NB4 (cell line): Measurements from ENCODE around the gene SNX19.

Source experiments
- POLR2A ChIP-seq: IDR thresholded peaks from 2 replicates; pipeline ENCODE4 v1.6.1; 2011; ENCODE audit warnings: mild to moderate bottlenecking; ENCODE audit not compliant: insufficient read length; ENCODE audit errors: extremely low read depth
- TF ChIP-seq, protein P1 (sequence below): IDR thresholded peaks from one replicate; pipeline ENCODE4 v1.5.1; 2012; ENCODE audit warnings: low read depth, low read length

GRCh38 chr11:130868086-130868710 is 48.1 kb downstream of the SNX19 start:
- TF ChIP-seq, protein P1, sequence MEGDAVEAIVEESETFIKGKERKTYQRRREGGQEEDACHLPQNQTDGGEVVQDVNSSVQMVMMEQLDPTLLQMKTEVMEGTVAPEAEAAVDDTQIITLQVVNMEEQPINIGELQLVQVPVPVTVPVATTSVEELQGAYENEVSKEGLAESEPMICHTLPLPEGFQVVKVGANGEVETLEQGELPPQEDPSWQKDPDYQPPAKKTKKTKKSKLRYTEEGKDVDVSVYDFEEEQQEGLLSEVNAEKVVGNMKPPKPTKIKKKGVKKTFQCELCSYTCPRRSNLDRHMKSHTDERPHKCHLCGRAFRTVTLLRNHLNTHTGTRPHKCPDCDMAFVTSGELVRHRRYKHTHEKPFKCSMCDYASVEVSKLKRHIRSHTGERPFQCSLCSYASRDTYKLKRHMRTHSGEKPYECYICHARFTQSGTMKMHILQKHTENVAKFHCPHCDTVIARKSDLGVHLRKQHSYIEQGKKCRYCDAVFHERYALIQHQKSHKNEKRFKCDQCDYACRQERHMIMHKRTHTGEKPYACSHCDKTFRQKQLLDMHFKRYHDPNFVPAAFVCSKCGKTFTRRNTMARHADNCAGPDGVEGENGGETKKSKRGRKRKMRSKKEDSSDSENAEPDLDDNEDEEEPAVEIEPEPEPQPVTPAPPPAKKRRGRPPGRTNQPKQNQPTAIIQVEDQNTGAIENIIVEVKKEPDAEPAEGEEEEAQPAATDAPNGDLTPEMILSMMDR: no peak
- TF ChIP-seq POLR2A: no peak
